HG03460 (cell line): ENCODE data around the gene ZNRF3.
"Not testable (repeated sequence)": the region's sequence is repeated elsewhere in the genome, so short reads cannot be mapped to it uniquely, and the experiment has no call there.

Experiments used
- ATAC-seq: cut with Tn5 transposase; IDR thresholded peaks from one replicate; pipeline ENCODE4 v1.9.1; 2021; ENCODE audit not compliant: unreplicated experiment

ZNRF3 gene

DNA sequence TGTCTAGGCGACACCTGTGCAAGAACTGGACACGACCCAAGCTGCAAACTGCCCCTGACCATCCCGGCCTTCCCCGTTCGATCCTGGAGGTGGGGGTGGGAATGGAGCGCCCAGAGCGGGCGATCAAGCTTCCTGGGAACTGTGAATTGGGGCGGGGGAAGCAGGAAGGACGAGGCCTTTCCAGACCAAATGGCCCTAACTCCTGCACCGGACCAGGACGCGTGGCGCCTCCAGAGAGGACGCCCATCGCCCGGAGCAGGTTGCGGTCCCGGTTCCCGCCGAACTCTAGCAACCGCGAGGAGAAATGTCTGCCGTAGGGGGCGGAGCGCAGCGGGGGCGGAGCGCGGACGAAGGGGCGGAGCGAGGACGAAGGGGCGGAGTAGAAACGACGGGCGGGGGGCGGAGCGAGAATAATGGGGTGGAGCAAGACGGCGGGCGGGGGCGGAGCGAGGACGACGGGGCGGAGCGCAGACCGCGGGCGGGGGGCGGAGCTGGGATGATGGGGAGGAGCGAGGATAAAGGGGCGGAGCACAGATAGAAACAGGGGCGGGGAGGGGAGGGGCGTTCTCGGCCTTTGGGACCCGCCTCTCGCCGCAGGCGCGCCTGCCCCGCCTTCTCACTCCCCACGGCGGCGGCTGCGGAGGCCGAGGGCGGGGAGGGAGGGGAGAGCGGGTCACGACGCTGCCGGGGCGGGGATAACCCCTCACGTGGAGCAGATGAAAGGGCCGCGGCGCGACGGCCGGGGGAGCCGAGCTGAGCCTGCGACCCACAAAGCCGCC lies at the start of gene ZNRF3:
ZNRF3 (plus strand) TSS at position 695 of the 779 bp plus-strand sequence. CDS start 195 bp downstream, outside the sequence.
- ATAC-seq = no peak

DNA sequence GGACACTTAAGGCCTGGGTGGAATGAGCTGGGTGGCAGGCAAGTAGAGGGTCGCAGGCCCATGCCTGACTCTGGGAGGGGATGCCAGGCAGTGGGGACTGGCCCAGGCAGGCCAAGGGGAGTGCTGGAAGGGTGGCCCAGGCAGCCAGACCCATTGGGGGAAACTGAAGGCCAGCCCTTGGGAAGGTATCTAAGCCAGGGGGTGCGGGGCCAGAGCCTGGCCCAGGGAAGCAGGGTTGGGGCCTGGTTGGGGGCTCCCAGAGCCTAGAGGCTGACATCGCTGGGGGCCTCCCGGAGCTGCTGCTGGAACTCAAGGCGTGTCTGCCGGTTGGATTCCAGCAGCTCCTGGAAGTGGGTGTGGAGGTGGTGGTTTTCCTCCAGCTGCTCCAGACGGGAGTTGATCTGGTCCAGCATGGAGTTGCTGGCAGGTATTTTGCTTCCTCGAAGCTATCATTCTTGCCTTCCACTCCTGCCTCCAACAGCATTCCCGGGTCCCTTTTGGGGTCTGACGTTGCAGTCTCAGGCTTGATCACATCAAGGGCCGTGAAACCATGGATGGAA lies 47.7 kb upstream of the ZNRF3 start:
- ATAC-seq = no peak

DNA sequence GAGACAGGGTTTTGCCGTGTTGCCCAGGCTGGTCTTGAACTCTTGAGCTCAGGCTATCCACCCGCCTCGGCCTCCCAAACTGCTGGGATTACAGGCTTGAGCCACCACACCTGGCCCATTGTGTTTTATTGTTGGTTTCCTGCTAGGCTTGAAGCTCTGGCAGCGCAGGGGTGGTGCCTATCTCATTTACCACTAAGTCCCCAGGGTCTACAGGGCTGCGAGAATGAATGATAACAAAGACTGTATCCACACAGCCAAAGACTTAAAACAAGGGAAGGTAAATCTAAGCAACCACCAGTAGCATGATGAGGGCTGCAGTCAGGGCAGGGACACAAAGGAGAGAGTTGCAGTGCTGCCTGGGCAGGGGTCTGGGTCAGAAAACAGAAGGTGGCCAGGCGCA lies 45.7 kb upstream of the ZNRF3 start:
- ATAC-seq = no peak

DNA sequence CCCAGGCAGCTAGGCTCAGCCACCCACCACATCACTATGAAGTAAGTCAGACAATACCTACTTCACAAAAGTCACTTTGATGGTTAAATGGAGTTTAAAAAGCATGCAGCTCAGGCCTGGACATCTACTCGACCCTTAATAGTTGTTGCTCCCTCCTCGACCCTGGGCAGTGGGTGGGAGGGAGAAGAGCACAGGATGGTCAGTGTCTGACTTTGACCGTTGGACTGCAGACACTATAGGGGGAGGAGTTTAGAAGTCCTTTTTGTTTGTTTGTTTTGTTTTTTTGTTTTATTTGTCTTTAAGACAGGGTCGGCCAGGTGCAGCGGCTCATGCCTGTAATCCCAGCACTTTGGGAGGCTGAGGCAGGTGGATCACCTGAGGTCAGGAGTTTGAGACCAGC lies 44.4 kb upstream of the ZNRF3 start:
- ATAC-seq = no peak

DNA sequence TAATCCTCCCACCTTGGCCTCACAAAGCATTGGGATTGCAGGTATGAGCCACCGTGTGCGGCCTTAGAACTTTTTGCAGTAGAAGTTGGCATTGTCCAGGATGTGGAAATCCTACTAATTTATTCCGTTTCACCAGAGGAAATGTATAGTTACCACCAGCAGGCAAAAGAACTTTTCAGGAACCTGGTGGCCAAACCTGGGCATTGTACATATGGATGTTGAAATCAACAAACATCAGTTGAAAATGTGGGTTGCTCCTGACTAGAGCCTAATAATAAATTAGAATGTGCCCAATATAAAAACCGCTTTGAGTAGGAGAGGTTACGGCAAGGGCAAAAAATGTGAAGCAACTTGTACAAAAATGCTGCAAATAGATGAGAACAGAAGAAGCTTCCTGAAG lies 42.3 kb upstream of the ZNRF3 start:
- ATAC-seq = no peak

DNA sequence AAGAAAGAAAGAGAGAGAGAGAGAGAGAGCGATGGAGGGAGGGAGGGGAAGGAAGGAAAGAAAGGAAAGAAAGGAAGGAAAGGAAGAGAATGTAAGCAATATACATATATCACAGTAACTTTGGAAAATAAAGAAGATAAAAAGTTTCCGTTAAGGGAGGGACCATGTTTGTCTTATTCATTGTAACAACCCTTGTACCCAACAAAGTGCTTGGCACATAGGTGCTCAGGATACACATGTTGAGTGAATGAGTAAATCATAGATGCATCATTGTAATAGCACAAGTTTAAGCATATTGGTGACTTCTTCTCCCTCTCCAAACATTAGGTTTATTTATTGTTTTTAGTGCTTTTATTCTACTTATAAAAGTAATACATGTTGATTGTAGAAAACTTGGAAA lies 39.7 kb upstream of the ZNRF3 start:
- no peak for ATAC-seq

DNA sequence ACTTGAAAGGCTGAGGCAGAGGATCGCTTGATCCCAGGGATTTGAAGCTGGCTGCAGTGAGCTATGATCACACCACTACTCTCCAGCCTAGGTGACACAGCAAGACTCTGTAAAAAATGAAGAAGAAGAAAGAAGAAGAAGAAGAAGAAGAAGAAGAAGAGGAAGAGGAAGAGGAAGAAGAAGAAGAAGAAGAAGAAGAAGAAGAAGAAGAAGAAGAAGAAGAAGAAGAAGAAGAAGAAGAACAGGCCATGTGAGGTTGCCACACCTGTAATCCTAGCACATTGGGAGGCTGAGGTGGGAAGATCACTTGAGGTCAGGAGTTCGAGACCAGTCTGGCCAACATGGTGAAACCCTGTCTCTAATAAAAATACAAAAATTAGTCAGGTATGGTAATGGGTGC lies 39.1 kb upstream of the ZNRF3 start:
- ATAC-seq = not testable (repeated sequence)

DNA sequence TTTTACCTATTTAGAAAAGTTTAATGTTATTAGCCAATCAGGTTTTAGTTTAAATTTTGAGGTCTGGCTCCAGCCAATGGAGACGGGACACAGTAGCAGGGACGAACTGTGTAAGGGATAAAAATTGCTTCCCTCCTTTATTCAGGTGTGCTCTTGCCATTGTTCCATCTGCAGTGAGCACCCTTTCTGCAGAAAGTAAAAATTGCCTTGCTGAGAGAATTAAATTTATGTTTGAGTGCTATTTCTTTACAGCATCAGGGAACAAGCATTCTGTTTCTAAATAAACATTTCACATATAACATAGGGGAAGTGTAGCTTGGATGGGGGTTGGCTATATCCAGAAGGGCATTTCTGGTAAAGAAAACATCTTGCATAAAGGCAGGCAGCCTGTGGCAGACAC lies 36.4 kb upstream of the ZNRF3 start:
- ATAC-seq = no peak

DNA sequence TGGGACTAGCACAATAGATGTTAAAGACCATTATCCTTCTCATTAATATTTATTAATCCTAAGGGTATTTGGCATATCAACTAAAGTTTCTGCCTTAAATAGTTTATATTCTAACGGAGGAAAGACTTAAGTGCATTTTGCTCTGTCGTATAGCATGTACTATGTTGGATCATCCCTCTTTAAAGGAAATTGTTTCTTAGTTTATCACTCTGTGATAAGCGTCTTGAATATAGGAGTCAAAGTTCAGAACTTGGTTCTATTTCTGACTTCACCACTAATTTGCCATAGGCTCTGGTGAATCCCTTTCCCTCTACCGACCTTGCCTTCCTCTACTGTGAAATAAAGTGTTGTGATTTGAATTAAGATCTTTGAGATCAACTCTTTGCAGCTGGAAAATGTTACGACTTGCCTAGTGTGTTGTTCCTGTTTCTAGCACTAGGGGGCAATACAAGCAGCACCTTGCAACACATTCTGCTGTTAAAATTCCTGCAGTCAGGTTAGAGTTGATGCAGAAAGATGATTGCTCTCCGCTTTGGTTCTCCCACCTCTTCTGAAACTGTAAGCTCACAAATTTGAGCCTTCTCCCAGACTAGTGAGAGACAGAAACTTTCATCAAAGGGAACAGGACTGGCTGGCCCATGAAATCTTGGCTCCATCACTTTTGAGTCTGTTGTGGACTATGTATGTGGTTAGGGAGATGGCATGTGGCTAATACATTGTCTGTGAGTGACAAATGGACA lies 27.8 kb upstream of the ZNRF3 start:
- ATAC-seq = no peak

DNA sequence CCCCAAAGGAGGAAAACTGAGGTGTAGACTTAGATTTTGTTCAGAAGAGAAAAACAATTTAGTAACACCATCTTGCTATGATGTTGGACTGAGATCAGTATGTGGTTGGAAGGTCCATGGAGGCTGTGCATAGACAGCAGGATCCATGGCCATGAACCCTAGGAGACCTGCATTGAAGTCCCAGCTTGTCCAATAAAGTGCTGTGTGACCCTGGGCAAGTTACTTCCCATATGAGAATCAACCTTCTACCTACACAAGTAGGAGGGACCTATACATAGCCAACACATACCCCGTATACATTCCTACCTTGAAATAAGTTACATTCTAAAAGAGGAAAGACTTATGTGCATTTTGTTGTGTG lies 27.3 kb upstream of the ZNRF3 start:
- no peak for ATAC-seq

DNA sequence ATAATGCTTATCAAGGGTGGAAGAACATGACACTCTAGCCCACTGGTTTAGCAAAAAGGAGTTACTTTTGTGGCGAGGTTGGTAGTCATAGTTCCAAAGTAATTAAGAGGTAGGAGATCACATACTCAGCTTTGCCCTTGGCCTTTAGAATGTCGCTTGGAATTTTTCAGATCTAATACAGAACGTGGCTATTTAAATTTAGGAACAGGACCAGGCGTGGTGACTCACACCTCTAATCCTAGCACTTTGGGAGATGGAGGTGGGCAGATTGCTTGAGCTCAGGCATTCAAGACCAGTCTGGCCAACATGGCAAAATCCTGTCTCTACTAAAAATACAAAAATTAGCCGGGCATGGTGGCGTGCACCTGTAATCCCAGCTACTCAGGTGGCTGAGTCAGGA lies 26.1 kb upstream of the ZNRF3 start:
- ATAC-seq = no peak

DNA sequence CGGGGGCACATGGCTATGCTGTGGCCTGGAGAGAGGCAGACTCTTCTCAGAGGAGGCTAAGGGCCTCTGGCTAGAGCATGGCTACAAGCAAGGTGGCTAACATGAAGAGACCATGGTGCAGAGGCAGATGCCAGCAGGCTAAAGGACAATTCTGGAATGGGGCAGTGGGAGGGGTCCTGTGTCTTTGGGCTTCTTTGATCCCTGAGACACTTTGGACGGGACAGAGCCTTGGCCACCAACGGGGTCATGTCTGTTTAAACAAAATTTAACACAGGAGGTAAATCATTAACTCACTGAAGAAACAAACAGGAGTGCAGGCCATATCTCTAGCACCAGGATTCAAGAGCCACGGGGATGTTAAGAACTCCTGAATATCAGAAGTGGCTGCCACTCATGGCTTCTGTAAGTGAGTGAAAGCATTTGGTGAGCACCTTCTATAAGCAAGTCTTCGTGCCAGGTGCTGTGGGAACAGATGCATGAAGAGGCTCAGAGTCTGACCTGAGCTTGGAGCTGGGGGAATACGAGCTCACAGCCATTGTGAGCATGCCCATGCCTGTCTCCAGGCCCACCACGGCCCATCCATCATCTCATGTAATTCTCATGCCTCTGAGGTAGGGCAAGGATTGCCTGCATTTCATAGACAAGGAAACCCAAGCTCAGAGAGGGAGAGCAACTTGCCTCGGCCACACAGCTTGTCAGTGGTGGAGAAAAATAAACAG lies 18.3 kb upstream of the ZNRF3 start:
- ATAC-seq = no peak

DNA sequence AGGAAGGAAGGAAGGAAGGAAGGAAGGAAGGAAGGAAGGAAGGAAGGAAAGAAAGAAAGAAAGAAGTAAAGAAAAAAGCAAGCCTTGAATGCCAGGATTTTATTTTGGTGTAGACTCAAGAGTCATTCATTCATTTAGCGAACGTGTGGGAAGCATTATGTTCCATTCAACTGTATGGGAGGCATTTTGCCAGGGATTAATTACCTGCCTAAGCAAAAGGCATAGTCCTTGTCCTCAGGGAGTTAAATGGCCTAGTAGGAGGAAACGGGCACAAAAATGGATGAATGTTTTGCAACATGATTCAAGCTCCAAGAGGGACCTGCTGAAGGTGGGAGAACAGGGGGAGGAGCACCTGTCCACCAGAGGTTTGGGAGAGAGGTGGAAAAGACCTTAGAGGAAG lies 16.2 kb upstream of the ZNRF3 start:
- ATAC-seq = no peak

DNA sequence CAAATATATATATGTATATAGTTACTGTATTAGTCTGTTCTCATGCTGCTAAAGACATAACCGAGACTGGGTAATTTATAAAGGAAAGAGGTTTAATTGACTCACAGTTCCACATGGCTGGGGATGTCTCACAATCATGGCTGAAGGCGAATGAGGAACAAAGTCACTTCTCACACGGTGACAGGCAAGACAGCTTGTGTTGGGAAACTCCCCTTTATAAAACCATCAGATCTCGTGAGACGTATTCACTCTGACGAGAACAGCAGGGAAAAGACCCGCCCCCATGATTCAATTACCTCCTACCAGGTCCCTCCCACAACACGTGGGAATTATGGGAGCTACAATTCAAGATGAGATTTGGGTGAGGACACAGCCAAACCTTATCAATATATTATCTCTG lies 15.0 kb upstream of the ZNRF3 start:
- not testable (repeated sequence) for ATAC-seq

DNA sequence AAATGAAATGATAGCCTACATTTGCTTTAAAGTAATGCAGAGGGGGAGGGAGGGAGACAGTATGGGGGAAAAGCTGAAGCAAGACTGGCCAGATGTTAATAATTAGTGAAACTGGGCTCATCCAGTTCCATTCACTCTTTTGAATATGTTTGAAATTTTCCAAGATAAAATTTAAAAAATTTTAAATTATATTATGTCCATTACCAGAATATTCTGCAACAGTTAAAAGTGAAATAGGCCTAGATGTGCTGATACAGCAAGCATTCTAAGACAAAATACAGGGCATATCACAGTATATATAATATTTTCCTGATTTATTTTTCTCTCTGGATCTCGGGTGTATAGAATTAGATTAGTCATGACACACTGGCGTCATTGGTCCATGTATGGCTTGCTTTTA lies 13.6 kb upstream of the ZNRF3 start:
- ATAC-seq = no peak

DNA sequence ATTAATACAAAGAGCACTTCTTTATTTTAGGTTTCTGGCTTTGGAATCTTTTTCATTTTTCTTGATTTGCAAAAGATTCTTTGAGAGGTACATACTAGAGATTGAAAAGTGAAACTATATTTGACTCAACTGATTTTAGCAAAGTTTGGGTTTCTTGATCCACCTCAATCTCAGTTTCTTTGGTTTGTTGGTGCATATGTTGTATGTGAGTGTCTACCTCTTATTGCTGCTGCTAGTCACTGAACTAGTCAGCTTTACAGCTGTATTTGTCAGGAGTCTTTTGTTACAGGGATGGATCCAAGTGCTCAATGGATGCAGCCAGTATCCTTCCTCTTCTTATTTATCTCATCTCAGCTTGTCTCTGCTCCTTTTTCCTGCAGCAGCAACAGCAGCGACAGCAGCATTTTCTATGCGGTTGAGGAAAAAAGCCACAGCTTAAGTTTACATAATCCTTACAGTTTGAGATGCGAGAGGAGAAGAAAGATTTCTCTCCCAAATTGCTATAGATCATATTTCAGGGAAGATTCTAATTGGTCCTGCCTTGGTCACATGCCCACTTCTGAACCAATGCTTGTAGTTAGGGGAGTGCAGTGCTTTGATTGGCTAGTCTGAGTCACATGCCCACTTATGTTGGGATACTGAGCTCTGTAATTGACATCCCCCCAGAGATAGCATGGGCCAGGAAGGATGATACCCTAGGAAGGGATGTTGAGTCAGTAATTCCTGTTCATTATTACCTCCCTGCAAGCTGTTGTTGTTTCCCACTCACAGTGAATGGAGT lies 10.0 kb upstream of the ZNRF3 start:
- no peak for ATAC-seq

DNA sequence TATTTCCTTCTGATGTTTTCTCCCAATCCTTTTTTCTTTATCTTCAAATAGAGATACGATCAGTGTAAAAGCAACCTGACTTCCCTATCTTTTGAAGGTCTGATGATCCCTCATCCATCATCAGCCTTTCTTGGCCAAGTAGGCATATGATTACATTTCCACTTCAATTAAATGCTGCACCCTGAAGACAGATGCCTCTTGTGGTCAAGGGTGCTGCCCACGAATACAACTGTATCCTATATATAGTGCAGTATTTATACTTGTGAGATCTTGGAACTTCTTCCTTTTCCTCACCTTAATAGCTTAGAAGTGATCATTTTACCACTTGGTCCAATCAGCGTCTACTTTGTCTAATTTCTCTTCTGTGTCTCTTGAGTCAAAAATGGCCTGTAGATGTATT lies 9.3 kb upstream of the ZNRF3 start:
- ATAC-seq = no peak

DNA sequence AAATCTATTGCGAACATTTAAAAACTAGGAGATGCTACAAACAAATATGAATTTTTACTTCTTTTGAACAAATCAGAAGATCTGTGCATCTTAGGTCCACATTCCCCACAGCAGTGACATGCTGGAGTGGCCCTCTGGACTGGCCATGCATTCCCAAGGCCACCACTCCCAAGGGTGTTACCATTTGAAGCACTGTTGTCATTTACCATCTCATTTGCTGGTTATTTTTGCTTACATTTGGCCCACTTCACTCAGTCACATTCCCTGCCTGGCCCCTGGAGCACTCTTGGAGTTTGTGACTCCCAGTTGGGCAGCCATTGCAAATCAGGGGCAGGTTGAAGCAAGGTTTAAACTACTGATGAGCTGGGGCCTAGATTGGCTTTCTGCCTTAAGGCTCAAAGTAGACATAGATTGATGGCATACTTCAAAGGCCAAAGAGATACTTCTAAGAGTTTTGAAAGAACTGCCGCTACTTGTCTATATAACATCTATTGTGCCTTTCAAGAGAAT lies 8.5 kb upstream of the ZNRF3 start:
- no peak for ATAC-seq

DNA sequence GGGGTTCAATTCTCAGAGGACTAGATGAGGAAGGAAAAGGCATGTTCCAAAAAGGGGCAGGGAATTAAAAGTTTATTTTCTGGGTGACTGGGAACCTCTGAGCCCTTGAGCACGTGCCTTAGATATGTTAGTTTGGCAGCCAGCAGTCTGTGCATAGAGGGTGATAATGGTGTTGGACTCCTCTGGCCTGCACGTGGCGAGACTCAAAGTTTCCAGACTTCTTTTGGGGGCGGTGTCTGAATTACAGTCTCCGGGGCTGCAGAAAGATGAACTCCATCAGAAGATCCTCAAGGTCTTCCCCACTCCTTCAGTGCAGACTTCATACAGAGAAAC lies 861 bp upstream of the ZNRF3 start:
- no peak for ATAC-seq

DNA sequence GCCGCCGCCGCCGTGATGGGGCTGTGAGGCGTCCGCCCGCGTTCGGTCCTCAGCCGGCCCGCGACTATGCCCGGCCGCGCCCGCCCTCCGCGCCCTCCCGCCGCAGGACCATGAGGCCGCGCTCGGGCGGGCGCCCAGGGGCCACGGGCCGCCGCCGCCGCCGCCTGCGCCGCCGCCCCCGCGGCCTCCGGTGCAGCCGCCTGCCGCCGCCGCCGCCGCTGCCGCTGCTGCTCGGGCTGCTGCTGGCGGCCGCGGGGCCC lies 215 bp downstream of the ZNRF3 start:
- no peak for ATAC-seq
